Fibroblast of lung (primary cell): ENCODE data around the gene KCTD10.

Experiments used
- EZH2 ChIP-seq: IDR thresholded peaks from 2 replicates; pipeline ENCODE4 v1.5.1; 2012; ENCODE audit warnings: low read length, control low read depth, mild to moderate bottlenecking; ENCODE audit errors: missing control alignments
- TF ChIP-seq, protein P1 (sequence below), 2 donors: IDR thresholded peaks in 1 of 2; conservative IDR thresholded peaks in 1 of 2; 1 replicate in 1 of 2; 2 replicates in 1 of 2; pipeline ENCODE4 v1.5.1; 2011 to 2012; ENCODE audit warnings: low read length in 2 of 2, control low read depth in 1 of 2, inconsistent platforms in 1 of 2, low read depth in 1 of 2, mild to moderate bottlenecking in 1 of 2

DNA sequence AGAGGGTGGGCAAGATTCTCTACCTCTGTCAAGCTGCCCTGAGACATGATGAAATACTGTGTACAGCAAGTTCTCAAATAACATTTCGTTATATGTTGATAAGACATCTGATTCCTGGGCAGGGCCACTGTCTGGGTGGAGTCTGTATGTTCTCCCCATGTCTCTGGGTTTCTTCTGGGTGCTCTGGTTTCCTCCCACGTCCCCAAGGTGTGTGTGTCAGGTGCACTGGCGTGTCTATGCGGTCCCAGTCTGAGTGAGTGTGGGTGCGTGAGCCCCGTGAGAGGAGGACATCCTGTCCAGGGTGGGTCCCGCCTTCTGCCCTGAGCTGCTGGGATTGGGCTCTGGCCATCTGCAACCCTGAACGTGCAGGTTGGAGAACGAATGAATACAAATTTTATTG is 29.6 kb downstream of the KCTD10 start:
- TF ChIP-seq, protein P1, sequence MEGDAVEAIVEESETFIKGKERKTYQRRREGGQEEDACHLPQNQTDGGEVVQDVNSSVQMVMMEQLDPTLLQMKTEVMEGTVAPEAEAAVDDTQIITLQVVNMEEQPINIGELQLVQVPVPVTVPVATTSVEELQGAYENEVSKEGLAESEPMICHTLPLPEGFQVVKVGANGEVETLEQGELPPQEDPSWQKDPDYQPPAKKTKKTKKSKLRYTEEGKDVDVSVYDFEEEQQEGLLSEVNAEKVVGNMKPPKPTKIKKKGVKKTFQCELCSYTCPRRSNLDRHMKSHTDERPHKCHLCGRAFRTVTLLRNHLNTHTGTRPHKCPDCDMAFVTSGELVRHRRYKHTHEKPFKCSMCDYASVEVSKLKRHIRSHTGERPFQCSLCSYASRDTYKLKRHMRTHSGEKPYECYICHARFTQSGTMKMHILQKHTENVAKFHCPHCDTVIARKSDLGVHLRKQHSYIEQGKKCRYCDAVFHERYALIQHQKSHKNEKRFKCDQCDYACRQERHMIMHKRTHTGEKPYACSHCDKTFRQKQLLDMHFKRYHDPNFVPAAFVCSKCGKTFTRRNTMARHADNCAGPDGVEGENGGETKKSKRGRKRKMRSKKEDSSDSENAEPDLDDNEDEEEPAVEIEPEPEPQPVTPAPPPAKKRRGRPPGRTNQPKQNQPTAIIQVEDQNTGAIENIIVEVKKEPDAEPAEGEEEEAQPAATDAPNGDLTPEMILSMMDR (conservative IDR thresholded peaks at IDR 0.05 in 1 of 2, IDR thresholded peaks at IDR 0.05 in 1 of 2; ENCODE audit: low read depth in 1 of 2, low read length in 2 of 2), result no peak
- TF ChIP-seq EZH2, result no peak
